A549 (cell line): ENCODE measurements around the gene COL1A1. TPM values are rescaled to one million over a fixed set of nuclear protein-coding genes. Genes with fewer than 3 reads are reported as not detected.
A peak's percentile ranks its signal among the peaks of the same experiment; 100 is the strongest.

Experiments used
- ATAC-seq, 2 experiments: fragments of 200-7000 bp in 1 of 2; fragments of >200 bp in 1 of 2; cut with Nextera tagmentation in 1 of 2; cut with Tn5 transposase in 1 of 2; 3 replicates each; pipeline versions ENCODE4 v1.8.0 to v1.9.1; 2018 to 2020; ENCODE audit warnings: mild to moderate bottlenecking in 1 of 2, moderate library complexity in 1 of 2
- CTCF ChIA-PET: fragments of 300-600 bp; sonication (Branson Sonifier 250); formaldehyde crosslinking; extraction: SDS; loops from one replicate; lab custom pipeline; 2021; ENCODE audit warnings: antibody characterized with exemption, inconsistent platforms; lab: Yijun Ruan, JAX
- POLR2A ChIA-PET: fragments of 350-600 bp; formaldehyde crosslinking; extraction: SDS; loops from one replicate; lab custom pipeline; 2021; ENCODE audit warnings: antibody characterized with exemption, inconsistent platforms; lab: Yijun Ruan, JAX
- DNase-seq, 2 experiments: peaks; one replicate each; pipeline versions ENCODE4 v3.0.0 to v3.0.0-alpha.2; 2011 to 2016; ENCODE audit warnings: low read depth in 1 of 2, low spot score in 1 of 2
- FAIRE-seq: peaks from 2 replicates; lab custom pipeline; 2011; peaks lifted over from hg19 to GRCh38; lab: Jason Lieb, UNC
- H3K27ac ChIP-seq, 2 experiments: fragments of >200 bp; sonication (Bioruptor Twin); formaldehyde crosslinking; 3 replicates each; pipeline ENCODE4 v1.5.1; 2016 to 2017
- H3K4me1 ChIP-seq: fragments of >200 bp; sonication (Bioruptor Twin); formaldehyde crosslinking; 3 replicates; pipeline ENCODE4 v1.6.1; 2016
- H3K4me2 ChIP-seq: fragments of >200 bp; sonication (Bioruptor Twin); formaldehyde crosslinking; 3 replicates; pipeline ENCODE4 v1.6.1; 2016
- H3K4me3 ChIP-seq: fragments of >200 bp; sonication (Bioruptor Twin); formaldehyde crosslinking; 3 replicates; pipeline ENCODE4 v1.5.1; 2016
- H3K9me3 ChIP-seq: fragments of >200 bp; sonication (Bioruptor Twin); formaldehyde crosslinking; 3 replicates; pipeline ENCODE4 v1.6.1; 2016
- CBX2 ChIP-seq: fragments of 200-600 bp; sonication (generic); IDR thresholded peaks from 2 replicates; pipeline ENCODE4 v1.6.1; 2016; ENCODE audit warnings: low read depth, mild to moderate bottlenecking, borderline replicate concordance
- CEBPB ChIP-seq, 2 experiments: fragments of >200 bp in 1 of 2; sonication (Bioruptor Twin) in 1 of 2; formaldehyde crosslinking in 1 of 2; IDR thresholded peaks; 2 replicates each; pipeline ENCODE4 v1.6.1; 2012 to 2016
- CHD2 ChIP-seq: fragments of 150-350 bp; IDR thresholded peaks from 2 replicates; pipeline ENCODE4 v1.6.1; 2014; ENCODE audit warnings: low read length; ENCODE audit not compliant: partially characterized antibody
- EHF ChIP-seq: fragments of 250-450 bp; sonication (Bioruptor Pico); IDR thresholded peaks from 2 replicates; pipeline ENCODE4 v1.5.0; 2020; ENCODE audit warnings: mild to moderate bottlenecking
- EHMT2 ChIP-seq: fragments of 200-600 bp; sonication (generic); IDR thresholded peaks from 2 replicates; pipeline ENCODE4 v1.6.1; 2016; ENCODE audit warnings: antibody characterized with exemption, low read depth, mild to moderate bottlenecking, moderate library complexity
- EP300 ChIP-seq, 2 experiments: fragments of >200 bp; sonication (Bioruptor Twin); formaldehyde crosslinking; IDR thresholded peaks; 2 replicates in 1 of 2; 3 replicates in 1 of 2; pipeline ENCODE4 v1.6.1; 2016 to 2017
- ESRRA ChIP-seq: fragments of 150-350 bp; IDR thresholded peaks from 2 replicates; pipeline ENCODE4 v1.6.1; 2014; ENCODE audit warnings: mild to moderate bottlenecking, low read length, borderline replicate concordance
- GATA3 ChIP-seq: IDR thresholded peaks from 2 replicates; pipeline ENCODE4 v1.6.1; 2012; ENCODE audit warnings: borderline replicate concordance
- HEYL ChIP-seq: fragments of 250-450 bp; sonication (Bioruptor Pico); IDR thresholded peaks from 2 replicates; pipeline ENCODE4 v1.8.0; 2021; ENCODE audit warnings: mild to moderate bottlenecking, moderate library complexity
- HOXB13 ChIP-seq: fragments of 250-450 bp; sonication (Bioruptor Pico); IDR thresholded peaks from 2 replicates; pipeline ENCODE4 v1.5.0; 2020; ENCODE audit warnings: low read depth, mild to moderate bottlenecking, moderate library complexity
- KDM1A ChIP-seq: fragments of 200-600 bp; sonication (generic); IDR thresholded peaks from 2 replicates; pipeline ENCODE4 v1.6.1; 2016; ENCODE audit warnings: low read depth, mild to moderate bottlenecking
- MAFK ChIP-seq: fragments of 450-650 bp; IDR thresholded peaks from 2 replicates; pipeline ENCODE4 v1.6.1; 2014; ENCODE audit not compliant: partially characterized antibody
- RNF2 ChIP-seq: fragments of 200-600 bp; sonication (generic); IDR thresholded peaks from 2 replicates; pipeline ENCODE4 v1.6.1; 2016; ENCODE audit warnings: low read depth, mild to moderate bottlenecking, antibody characterized with exemption, moderate library complexity, borderline replicate concordance
- SREBF2 ChIP-seq: fragments of 450-650 bp; IDR thresholded peaks from 2 replicates; pipeline ENCODE4 v1.6.1; 2014; ENCODE audit warnings: mild to moderate bottlenecking, moderate library complexity
- TFCP2L1 ChIP-seq: fragments of 250-450 bp; sonication (Bioruptor Pico); IDR thresholded peaks from 2 replicates; pipeline ENCODE4 v1.5.0; 2021; ENCODE audit warnings: mild to moderate bottlenecking
- WGBS: methylation state at CpG from one replicate; pipeline ENCODE4 v1.1.6; 2017; ENCODE audit errors: missing lambda C conversion rate; 5-methylcytosine and 5-hydroxymethylcytosine counted together
- polyA plus RNA-seq, 4 experiments: library from polyadenylated mRNA; depleted of rRNA in 3 of 4; stranded (reverse); fragments of >200 nt; fragmentation: RNase III in 1 of 4; extraction: RNeasy Plus Mini Kit Qiagen cat#74134 plus additional on column Dnase treatment in 1 of 4; gene quantifications; 2 replicates in 3 of 4; 3 replicates in 1 of 4; pipeline ENCODE4 v1.2.3, GENCODE V29; 2011 to 2017
- TF ChIP-seq, protein P1 (sequence below): fragments of >200 bp; sonication (Bioruptor Twin); formaldehyde crosslinking; IDR thresholded peaks from 3 replicates; pipeline ENCODE4 v1.6.1; 2016
- TF ChIP-seq, protein P2 (sequence below): fragments of 200-600 bp; sonication (generic); IDR thresholded peaks from 2 replicates; pipeline ENCODE4 v1.6.1; 2016; ENCODE audit warnings: antibody characterized with exemption, mild to moderate bottlenecking, moderate library complexity
- TF ChIP-seq, protein P3 (sequence below): fragments of 450-650 bp; IDR thresholded peaks from 2 replicates; pipeline ENCODE4 v1.6.1; 2014; ENCODE audit warnings: antibody characterized with exemption
- TF ChIP-seq, protein P4 (sequence below): IDR thresholded peaks from 2 replicates; pipeline ENCODE4 v1.6.1; 2012

COL1A1 gene
- polyA plus RNA-seq, 2 of the 4 experiments (the other 2 are of a cell fraction): 4.4 to 34.3 TPM

DNA sequence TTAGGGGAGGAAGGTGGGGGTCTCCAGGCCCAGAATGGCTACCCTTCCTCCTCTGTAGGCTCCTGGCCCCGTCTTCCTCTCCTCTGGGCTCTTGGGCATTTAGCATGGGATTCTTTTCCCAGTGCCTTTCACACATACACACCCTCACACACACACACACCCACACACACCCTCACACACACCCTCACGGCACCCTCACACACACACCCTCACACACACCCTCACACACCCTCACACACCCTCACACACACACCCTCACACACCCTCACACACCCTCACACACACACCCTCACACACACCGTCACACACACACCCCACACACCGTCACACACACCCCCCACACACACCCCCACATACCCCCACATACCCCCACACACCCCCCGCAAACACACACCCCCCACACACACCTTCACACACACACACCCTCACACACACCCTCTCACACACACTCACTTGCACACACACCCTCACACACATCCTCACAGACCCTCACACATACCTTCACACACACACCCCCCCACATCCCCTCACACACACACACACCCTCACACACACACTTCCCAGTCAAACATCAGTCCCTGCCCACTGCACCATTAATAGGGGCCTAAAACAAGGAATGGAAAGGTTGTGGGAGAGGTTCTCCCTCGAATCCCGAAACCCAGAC lies 34.8 kb downstream of the COL1A1 start (continued):
- TF ChIP-seq, protein P1, sequence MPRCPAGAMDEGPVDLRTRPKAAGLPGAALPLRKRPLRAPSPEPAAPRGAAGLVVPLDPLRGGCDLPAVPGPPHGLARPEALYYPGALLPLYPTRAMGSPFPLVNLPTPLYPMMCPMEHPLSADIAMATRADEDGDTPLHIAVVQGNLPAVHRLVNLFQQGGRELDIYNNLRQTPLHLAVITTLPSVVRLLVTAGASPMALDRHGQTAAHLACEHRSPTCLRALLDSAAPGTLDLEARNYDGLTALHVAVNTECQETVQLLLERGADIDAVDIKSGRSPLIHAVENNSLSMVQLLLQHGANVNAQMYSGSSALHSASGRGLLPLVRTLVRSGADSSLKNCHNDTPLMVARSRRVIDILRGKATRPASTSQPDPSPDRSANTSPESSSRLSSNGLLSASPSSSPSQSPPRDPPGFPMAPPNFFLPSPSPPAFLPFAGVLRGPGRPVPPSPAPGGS: no peak
- TF ChIP-seq EHF (CRISPR knock-in tag): no peak
- no peak for TF ChIP-seq KDM1A
- no peak for TF ChIP-seq EP300 (IDR thresholded peaks at IDR 0.05)
- TF ChIP-seq, protein P2, sequence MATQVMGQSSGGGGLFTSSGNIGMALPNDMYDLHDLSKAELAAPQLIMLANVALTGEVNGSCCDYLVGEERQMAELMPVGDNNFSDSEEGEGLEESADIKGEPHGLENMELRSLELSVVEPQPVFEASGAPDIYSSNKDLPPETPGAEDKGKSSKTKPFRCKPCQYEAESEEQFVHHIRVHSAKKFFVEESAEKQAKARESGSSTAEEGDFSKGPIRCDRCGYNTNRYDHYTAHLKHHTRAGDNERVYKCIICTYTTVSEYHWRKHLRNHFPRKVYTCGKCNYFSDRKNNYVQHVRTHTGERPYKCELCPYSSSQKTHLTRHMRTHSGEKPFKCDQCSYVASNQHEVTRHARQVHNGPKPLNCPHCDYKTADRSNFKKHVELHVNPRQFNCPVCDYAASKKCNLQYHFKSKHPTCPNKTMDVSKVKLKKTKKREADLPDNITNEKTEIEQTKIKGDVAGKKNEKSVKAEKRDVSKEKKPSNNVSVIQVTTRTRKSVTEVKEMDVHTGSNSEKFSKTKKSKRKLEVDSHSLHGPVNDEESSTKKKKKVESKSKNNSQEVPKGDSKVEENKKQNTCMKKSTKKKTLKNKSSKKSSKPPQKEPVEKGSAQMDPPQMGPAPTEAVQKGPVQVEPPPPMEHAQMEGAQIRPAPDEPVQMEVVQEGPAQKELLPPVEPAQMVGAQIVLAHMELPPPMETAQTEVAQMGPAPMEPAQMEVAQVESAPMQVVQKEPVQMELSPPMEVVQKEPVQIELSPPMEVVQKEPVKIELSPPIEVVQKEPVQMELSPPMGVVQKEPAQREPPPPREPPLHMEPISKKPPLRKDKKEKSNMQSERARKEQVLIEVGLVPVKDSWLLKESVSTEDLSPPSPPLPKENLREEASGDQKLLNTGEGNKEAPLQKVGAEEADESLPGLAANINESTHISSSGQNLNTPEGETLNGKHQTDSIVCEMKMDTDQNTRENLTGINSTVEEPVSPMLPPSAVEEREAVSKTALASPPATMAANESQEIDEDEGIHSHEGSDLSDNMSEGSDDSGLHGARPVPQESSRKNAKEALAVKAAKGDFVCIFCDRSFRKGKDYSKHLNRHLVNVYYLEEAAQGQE: no peak
- TF ChIP-seq CBX2: no peak
- no peak for TF ChIP-seq RNF2
- TF ChIP-seq EHMT2: no peak
- no peak for TF ChIP-seq CEBPB (IDR thresholded peaks at IDR 0.05)
- no peak for TF ChIP-seq MAFK

DNA sequence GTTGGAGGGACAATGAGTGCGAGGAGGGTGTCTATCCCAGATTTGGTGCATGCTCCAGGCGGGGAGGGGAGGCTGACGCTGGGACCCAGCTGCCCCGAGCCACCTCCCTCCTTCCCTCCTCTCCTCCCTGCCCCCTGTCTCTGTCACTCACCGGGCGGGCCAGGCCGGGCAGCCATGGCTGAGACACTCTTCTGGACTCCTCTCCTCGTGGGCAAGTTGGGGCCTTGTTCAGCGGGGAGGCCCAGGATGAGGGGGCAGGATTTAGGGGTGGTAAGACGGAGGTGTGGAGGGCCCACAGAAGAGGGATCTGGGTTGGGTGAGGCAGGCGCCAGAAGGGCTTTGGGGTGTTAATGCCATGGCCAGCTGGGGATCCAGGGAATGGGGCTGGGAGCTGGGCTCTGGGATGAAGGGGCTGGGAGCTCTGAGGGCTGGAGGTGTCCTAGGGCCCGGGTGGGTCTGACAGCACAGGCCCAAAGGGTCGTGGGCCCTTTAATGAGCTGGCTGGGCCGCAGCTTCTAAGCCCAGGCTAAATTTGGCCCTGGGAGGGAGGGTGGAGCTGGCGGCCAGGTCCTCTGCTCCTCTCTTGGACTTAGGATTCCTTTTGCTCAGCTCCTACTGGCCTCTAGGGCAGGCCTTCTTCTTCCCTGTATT lies 35.4 kb downstream of the COL1A1 start, which contains the start of gene SGCA:
Gene SGCA, plus strand, starts transcription at position 139 of the 651 bp plus-strand sequence. Its CDS starts 36 bp downstream, at position 175.
- ATAC-seq: no peak
- no peaks in the 10 kb centered on the region for H3K9me3 ChIP-seq
- POLR2A ChIA-PET: interaction anchor here (1.8 kb wide), 1 partner anchor 14 kb away, joined by 8 read pairs; no protein-coding TSS in a partner anchor
- TF ChIP-seq CEBPB (IDR thresholded peaks at IDR 0.05): no peak
- TF ChIP-seq, protein P3, sequence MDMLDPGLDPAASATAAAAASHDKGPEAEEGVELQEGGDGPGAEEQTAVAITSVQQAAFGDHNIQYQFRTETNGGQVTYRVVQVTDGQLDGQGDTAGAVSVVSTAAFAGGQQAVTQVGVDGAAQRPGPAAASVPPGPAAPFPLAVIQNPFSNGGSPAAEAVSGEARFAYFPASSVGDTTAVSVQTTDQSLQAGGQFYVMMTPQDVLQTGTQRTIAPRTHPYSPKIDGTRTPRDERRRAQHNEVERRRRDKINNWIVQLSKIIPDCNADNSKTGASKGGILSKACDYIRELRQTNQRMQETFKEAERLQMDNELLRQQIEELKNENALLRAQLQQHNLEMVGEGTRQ: no peak
- 62% methylated on average over 15 of the region's 15 CpGs for WGBS
- H3K4me1 ChIP-seq: peaks cover 17% of the 10 kb centered on the region; the same call in 2 of the 3 replicates
- CTCF ChIA-PET: interaction anchor here (0.5 to 17.0 kb wide), 12 partner anchors 8 to 461 kb away, joined by 3 to 817 read pairs (median 8); partner anchors contain the start of genes COL1A1 and PPP1R9B
- no peak within 1 kb of the TSS for H3K4me3 ChIP-seq
- no peak within 1 kb of the TSS for H3K4me2 ChIP-seq
- DNase-seq: no peak
- peak within 1 kb of the TSS in 1 of 2 experiments; percentile 37; a peak in 2 of 6 replicates for H3K27ac ChIP-seq
- FAIRE-seq: no peak

DNA sequence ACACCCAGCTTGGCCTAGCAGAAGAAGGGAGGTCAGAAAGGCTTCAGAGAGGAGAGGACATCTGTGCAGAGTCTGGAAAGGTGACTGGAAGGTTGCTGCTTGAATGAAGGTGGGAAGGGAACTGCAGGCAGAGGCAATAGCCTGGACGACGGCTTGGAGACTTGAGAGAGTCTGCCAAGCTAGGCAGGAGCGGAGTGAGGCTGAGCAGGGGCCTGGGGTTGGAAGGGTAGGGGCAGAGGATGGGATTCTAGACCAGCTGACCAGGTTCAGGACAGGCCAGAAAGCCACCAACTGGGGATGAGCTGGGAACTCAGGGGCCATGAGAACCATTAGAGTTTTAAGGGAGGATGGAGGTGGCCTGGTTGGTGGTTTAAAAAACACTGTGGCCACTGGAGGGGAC lies 36.0 kb downstream of the COL1A1 start:
- Histone ChIP-seq H3K27ac (0 out of 6 replicates have a peak overlapping the region, but pooled peaks of 1 of the 2 experiments have one; percentile 37), H3K4me2 (no peak overlapping the region)
- TF ChIP-seq, protein P4, sequence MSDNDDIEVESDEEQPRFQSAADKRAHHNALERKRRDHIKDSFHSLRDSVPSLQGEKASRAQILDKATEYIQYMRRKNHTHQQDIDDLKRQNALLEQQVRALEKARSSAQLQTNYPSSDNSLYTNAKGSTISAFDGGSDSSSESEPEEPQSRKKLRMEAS: no peak
- TF ChIP-seq HOXB13 (no peak), ESRRA (no peak), CHD2 (no peak), TFCP2L1 (no peak), HEYL (CRISPR knock-in tag) (no peak), SREBF2 (no peak), EHMT2 (no peak), GATA3 (no peak)
- TF ChIP-seq, all 56 proteins: peak for 0
- 88% methylated on average over 3 of the region's 3 CpGs for WGBS
- DNase-seq: no peak
- Histone ChIP-seq H3K4me3 (no peak overlapping the region), H3K4me1 (peaks cover 19% of the 10 kb centered on the region; the same call in 2 of the 3 replicates), H3K9me3 (no peaks in the 10 kb centered on the region)
- CTCF ChIA-PET: interaction anchor here (0.5 to 17.0 kb wide), 11 partner anchors 9 to 461 kb away, joined by 3 to 817 read pairs (median 10); partner anchors contain the start of genes COL1A1 and PPP1R9B
- no peak for ATAC-seq
- FAIRE-seq: no peak
- POLR2A ChIA-PET: interaction anchor here (1.8 kb wide), 1 partner anchor 14 kb away, joined by 8 read pairs; no protein-coding TSS in a partner anchor
